K562 (cell line): ENCODE results near the gene BSDC1. TPM values are rescaled to one million over a fixed set of nuclear protein-coding genes. Genes with fewer than 3 reads are reported as not detected.

Experiments used
- CBFA2T3 ChIP-seq: fragments of 450-650 bp; IDR thresholded peaks from 2 replicates; pipeline ENCODE4 v1.6.1; 2017
- CHD2 ChIP-seq: IDR thresholded peaks from 2 replicates; pipeline ENCODE4 v1.6.1; 2011; ENCODE audit warnings: low read depth, low read length
- EP400 ChIP-seq: fragments of 450-650 bp; IDR thresholded peaks from 2 replicates; pipeline ENCODE4 v1.6.1; 2017; ENCODE audit warnings: antibody characterized with exemption, mild to moderate bottlenecking, moderate library complexity
- FOXJ3 ChIP-seq: sonication (generic); formaldehyde crosslinking; IDR thresholded peaks from 2 replicates; pipeline ENCODE4 v1.4.0; 2020; ENCODE audit warnings: mild to moderate bottlenecking, missing genetic modification reagents
- GATAD2A ChIP-seq: fragments of 450-650 bp; IDR thresholded peaks from 2 replicates; pipeline ENCODE4 v1.6.1; 2017
- MCM2 ChIP-seq: fragments of 450-650 bp; IDR thresholded peaks from 2 replicates; pipeline ENCODE4 v1.6.1; 2017; ENCODE audit warnings: low read depth, mild to moderate bottlenecking
- NR2C1 ChIP-seq, 2 experiments: fragments of 450-650 bp; IDR thresholded peaks; 2 replicates each; pipeline ENCODE4 v1.6.1; 2017; ENCODE audit warnings: mild to moderate bottlenecking in 2 of 2, antibody characterized with exemption in 1 of 2, inconsistent platforms in 1 of 2, missing compliant biosample characterization in 1 of 2, missing genetic modification characterization in 1 of 2
- RAD21 ChIP-seq, 2 experiments: fragments of 250-450 bp in 1 of 2; fragments of 450-650 bp in 1 of 2; sonication (Bioruptor Pico) in 1 of 2; formaldehyde crosslinking in 1 of 2; IDR thresholded peaks in 1 of 2; conservative IDR thresholded peaks in 1 of 2; 2 replicates each; pipeline versions ENCODE4 v1.4.0 to v1.8.0; 2020 to 2022; ENCODE audit warnings: mild to moderate bottlenecking in 2 of 2, moderate library complexity in 1 of 2
- SMAD4 ChIP-seq: fragments of 250-450 bp; sonication (Bioruptor Pico); conservative IDR thresholded peaks from 2 replicates; pipeline ENCODE4 v1.8.0; 2021; ENCODE audit warnings: inconsistent platforms, mild to moderate bottlenecking, moderate library complexity
- SMC3 ChIP-seq: conservative IDR thresholded peaks from 2 replicates; pipeline ENCODE4 v1.6.1; 2011; ENCODE audit warnings: low read depth, low read length, improper control_type of control experiment; ENCODE audit not compliant: insufficient read depth
- TRIM24 ChIP-seq, 2 experiments: fragments of 450-650 bp; IDR thresholded peaks; 2 replicates each; pipeline ENCODE4 v1.6.1; 2016
- ZBTB8A ChIP-seq: fragments of 450-650 bp; IDR thresholded peaks from 2 replicates; pipeline ENCODE4 v1.6.1; 2018; ENCODE audit warnings: mild to moderate bottlenecking, moderate library complexity; ENCODE audit not compliant: partially characterized antibody
- ZEB2 ChIP-seq: fragments of 450-650 bp; IDR thresholded peaks from 2 replicates; pipeline ENCODE4 v1.6.1; 2016
- ZNF24 ChIP-seq: fragments of 450-650 bp; IDR thresholded peaks from 2 replicates; pipeline ENCODE4 v1.6.1; 2016
- ZNF57 ChIP-seq: fragments of 450-650 bp; formaldehyde crosslinking; IDR thresholded peaks from 2 replicates; pipeline ENCODE4 v1.4.0; 2020; ENCODE audit warnings: mild to moderate bottlenecking, moderate library complexity
- ZNF699 ChIP-seq: fragments of 250-450 bp; sonication (Bioruptor Pico); IDR thresholded peaks from 2 replicates; pipeline ENCODE4 v1.8.0; 2021; ENCODE audit warnings: mild to moderate bottlenecking, moderate library complexity; ENCODE audit not compliant: insufficient replicate concordance
- polyA plus RNA-seq, 8 experiments: library from polyadenylated mRNA; depleted of rRNA in 4 of 8; stranded (reverse) in 5 of 8; unstranded in 3 of 8; fragments of >200 nt; fragmentation: Nextera tagmentation in 2 of 8; fragmentation: Illumina TruSeq in 1 of 8; extraction: Ambion mirVana in 2 of 8; extraction: Trizol in 1 of 8; gene quantifications; 2 replicates each; pipeline versions ENCODE4 v1.2.1 to v1.2.3, GENCODE V29; 2011 to 2014; ENCODE audit warnings: inconsistent platforms in 1 of 8, missing spikeins in 1 of 8
- total RNA-seq, 7 experiments: library from RNA; depleted of rRNA in 6 of 7; stranded (reverse); fragments of >200 nt in 6 of 7; fragmentation: Illumina TruSeq in 2 of 7; extraction: Trizol in 2 of 7; gene quantifications; 2 replicates each; pipeline versions ENCODE4 v1.2.1 to v1.2.3, GENCODE V29; 2011 to 2021; ENCODE audit warnings: low replicate concordance in 1 of 7
- TF ChIP-seq, protein P1 (sequence below): fragments of 450-650 bp; IDR thresholded peaks from one replicate; pipeline ENCODE4 v1.6.1; 2018; ENCODE audit warnings: mild to moderate bottlenecking, moderate library complexity; ENCODE audit not compliant: partially characterized antibody
- TF ChIP-seq, protein P2 (sequence below): fragments of 250-450 bp; sonication (Bioruptor Pico); IDR thresholded peaks from 2 replicates; pipeline ENCODE4 v1.4.0; 2020; ENCODE audit warnings: mild to moderate bottlenecking, moderate library complexity
- TF ChIP-seq, protein P3 (sequence below): fragments of 450-650 bp; IDR thresholded peaks from 2 replicates; pipeline ENCODE4 v1.7.1; 2018; ENCODE audit warnings: mild to moderate bottlenecking, low read depth; ENCODE audit not compliant: partially characterized antibody
- TF ChIP-seq, protein P4 (sequence below): sonication (generic); formaldehyde crosslinking; IDR thresholded peaks from 2 replicates; pipeline ENCODE4 v1.8.0; 2022; ENCODE audit warnings: mild to moderate bottlenecking, missing genetic modification reagents, borderline replicate concordance

Gene BSDC1
- total and polyA plus RNA-seq, 9 of the 15 experiments (the other 6 are each of a cell fraction or from before 2014, with no cell fraction given), result 10.2 to 96.8 (median 73.1) TPM

DNA sequence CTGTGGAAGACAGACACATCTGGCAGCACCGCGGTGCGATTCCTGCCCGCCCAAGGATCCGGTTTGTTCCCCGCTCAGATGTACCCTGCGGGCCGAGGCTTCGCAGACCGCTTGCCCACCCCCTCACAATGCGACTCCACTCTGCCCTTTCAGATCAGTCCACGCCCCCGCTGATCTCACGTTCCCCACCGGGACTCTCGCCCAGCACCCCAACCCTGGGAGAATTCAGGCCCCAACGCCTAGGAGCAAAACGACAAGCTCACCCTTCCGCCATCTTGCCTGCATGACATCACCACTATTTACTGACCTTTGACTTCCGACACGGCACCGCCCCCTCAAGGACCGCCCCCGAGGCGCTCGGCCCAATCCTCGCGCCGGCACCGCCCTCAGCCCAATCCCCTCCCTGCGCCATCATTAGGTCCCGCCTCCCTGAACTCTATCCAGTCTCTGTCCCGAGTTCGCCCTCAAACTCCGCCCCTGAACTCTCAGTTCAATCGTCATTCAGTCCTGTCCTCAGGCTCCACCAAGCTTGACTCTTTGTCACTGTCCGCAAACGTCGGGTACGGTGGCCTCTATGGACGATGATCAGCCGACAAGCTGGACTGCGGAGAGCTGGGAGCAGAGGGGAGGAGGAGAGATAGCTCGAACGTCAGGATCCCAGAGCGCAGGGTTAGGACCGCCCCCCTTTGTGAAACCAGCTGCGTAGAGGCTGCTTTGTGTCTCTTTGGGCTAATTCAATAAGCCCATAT is at the start of gene BSDC1 (continued):
- peak; percentile 98 for TF ChIP-seq NR2C1 (IDR thresholded peaks at IDR 0.05)
- peak; percentile 99 for TF ChIP-seq NR2C1 (tag; IDR thresholded peaks at IDR 0.05)
- TF ChIP-seq CHD2, result peak; percentile 39
- TF ChIP-seq, protein P1, sequence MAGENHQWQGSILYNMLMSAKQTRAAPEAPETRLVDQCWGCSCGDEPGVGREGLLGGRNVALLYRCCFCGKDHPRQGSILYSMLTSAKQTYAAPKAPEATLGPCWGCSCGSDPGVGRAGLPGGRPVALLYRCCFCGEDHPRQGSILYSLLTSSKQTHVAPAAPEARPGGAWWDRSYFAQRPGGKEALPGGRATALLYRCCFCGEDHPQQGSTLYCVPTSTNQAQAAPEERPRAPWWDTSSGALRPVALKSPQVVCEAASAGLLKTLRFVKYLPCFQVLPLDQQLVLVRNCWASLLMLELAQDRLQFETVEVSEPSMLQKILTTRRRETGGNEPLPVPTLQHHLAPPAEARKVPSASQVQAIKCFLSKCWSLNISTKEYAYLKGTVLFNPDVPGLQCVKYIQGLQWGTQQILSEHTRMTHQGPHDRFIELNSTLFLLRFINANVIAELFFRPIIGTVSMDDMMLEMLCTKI, result no peak
- no peak for TF ChIP-seq MCM2
- no peak for TF ChIP-seq ZNF699 (CRISPR knock-in tag)
- TF ChIP-seq FOXJ3 (CRISPR knock-in tag), result no peak
- TF ChIP-seq, protein P2, sequence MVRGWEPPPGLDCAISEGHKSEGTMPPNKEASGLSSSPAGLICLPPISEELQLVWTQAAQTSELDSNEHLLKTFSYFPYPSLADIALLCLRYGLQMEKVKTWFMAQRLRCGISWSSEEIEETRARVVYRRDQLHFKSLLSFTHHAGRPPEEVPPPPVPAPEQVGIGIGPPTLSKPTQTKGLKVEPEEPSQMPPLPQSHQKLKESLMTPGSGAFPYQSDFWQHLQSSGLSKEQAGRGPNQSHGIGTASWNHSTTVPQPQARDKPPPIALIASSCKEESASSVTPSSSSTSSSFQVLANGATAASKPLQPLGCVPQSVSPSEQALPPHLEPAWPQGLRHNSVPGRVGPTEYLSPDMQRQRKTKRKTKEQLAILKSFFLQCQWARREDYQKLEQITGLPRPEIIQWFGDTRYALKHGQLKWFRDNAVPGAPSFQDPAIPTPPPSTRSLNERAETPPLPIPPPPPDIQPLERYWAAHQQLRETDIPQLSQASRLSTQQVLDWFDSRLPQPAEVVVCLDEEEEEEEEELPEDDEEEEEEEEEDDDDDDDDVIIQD (CRISPR knock-in tag), result no peak
- TF ChIP-seq, protein P3, sequence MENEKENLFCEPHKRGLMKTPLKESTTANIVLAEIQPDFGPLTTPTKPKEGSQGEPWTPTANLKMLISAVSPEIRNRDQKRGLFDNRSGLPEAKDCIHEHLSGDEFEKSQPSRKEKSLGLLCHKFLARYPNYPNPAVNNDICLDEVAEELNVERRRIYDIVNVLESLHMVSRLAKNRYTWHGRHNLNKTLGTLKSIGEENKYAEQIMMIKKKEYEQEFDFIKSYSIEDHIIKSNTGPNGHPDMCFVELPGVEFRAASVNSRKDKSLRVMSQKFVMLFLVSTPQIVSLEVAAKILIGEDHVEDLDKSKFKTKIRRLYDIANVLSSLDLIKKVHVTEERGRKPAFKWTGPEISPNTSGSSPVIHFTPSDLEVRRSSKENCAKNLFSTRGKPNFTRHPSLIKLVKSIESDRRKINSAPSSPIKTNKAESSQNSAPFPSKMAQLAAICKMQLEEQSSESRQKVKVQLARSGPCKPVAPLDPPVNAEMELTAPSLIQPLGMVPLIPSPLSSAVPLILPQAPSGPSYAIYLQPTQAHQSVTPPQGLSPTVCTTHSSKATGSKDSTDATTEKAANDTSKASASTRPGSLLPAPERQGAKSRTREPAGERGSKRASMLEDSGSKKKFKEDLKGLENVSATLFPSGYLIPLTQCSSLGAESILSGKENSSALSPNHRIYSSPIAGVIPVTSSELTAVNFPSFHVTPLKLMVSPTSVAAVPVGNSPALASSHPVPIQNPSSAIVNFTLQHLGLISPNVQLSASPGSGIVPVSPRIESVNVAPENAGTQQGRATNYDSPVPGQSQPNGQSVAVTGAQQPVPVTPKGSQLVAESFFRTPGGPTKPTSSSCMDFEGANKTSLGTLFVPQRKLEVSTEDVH, result peak; percentile 71
- TF ChIP-seq ZNF24, result 0 out of 2 replicates have a peak, but pooled peaks have one; percentile 40
- TF ChIP-seq, protein P4, sequence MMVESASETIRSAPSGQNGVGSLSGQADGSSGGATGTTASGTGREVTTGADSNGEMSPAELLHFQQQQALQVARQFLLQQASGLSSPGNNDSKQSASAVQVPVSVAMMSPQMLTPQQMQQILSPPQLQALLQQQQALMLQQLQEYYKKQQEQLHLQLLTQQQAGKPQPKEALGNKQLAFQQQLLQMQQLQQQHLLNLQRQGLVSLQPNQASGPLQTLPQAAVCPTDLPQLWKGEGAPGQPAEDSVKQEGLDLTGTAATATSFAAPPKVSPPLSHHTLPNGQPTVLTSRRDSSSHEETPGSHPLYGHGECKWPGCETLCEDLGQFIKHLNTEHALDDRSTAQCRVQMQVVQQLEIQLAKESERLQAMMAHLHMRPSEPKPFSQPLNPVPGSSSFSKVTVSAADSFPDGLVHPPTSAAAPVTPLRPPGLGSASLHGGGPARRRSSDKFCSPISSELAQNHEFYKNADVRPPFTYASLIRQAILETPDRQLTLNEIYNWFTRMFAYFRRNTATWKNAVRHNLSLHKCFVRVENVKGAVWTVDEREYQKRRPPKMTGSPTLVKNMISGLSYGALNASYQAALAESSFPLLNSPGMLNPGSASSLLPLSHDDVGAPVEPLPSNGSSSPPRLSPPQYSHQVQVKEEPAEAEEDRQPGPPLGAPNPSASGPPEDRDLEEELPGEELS (CRISPR knock-in tag), result no peak
- no peak for TF ChIP-seq ZBTB8A
- TF ChIP-seq GATAD2A, result 0 out of 2 replicates have a peak, but pooled peaks have one; percentile 24
- TF ChIP-seq ZNF57 (CRISPR knock-in tag), result no peak
- TF ChIP-seq EP400, result peak; percentile 88
- peak; percentile 80 for TF ChIP-seq SMAD4 (CRISPR knock-in tag)
- TF ChIP-seq ZEB2, result no peak
- TF ChIP-seq SMC3, result no peak; the same call in 1 of the 2 replicates
- TF ChIP-seq RAD21 (CRISPR knock-in tag; conservative IDR thresholded peaks at IDR 0.05 in 1 of 2, IDR thresholded peaks at IDR 0.05 in 1 of 2), result peak in 1 of 2 experiments; percentile 16; a peak in 1 of 4 replicates
- TF ChIP-seq TRIM24 (IDR thresholded peaks at IDR 0.05), result peak; percentile 46 to 96
- peak; percentile 64 for TF ChIP-seq CBFA2T3
